ENCODE results near the gene SWT1. TPM values are rescaled to one million over a fixed set of nuclear protein-coding genes. Genes with fewer than 3 reads are reported as not detected.
"Not testable (repeated sequence)": the region's sequence is repeated elsewhere in the genome, so short reads cannot be mapped to it uniquely, and the experiment has no call there.

The SWT1 gene
- total and polyA plus RNA-seq, 5 experiments from 2014 or later: 3.3 to 10.4 (median 6.5) TPM

- H3K9me3 Mint-ChIP-seq, DNase-seq, H3K4me3 Mint-ChIP-seq, ATAC-seq, H3K27ac Mint-ChIP-seq, H3K27me3 Mint-ChIP-seq: not testable (repeated sequence)
- POLR2A ChIA-PET: interaction anchor here (2.2 kb wide), 1 partner anchor 83 kb away, joined by 7 read pairs; the partner anchor contains the start of gene IVNS1ABP
- peaks cover 2 to 11% (median 7%) of the 10 kb centered on the region in 4 donors for H3K4me1 Mint-ChIP-seq
- peaks cover 0 to 23% (median 15%) of the 10 kb centered on the region in 3 donors for H3K36me3 Mint-ChIP-seq
Observed at GRCh38 chr1:185234183-185234582, 77.2 kb downstream of the SWT1 start.

- POLR2A ChIA-PET: interaction anchor here (0.5 to 5.3 kb wide), 2 partner anchors 80 to 408 kb away, joined by 3 to 54 read pairs; partner anchors contain the start of gene IVNS1ABP
- H3K4me3 Mint-ChIP-seq, DNase-seq, ATAC-seq, H3K27me3 Mint-ChIP-seq, H3K27ac Mint-ChIP-seq, H3K9me3 Mint-ChIP-seq: not testable (repeated sequence)
- peaks cover 0 to 19% (median 9%) of the 10 kb centered on the region in 3 donors for H3K36me3 Mint-ChIP-seq
- H3K4me1 Mint-ChIP-seq: peaks cover 5 to 30% (median 27%) of the 10 kb centered on the region in 4 donors
Observed at GRCh38 chr1:185237176-185237575, 80.2 kb downstream of the SWT1 start.

- DNase-seq (no peak), ATAC-seq (no peak)
- Mint-ChIP-seq H3K36me3 (peaks cover 0 to 19% (median 9%) of the 10 kb centered on the region in 3 donors), H3K27me3 (no peaks in the 10 kb centered on the region), H3K4me3 (no peak overlapping the region), H3K27ac (peak overlapping the region in 1 of 10 donors; percentile 12), H3K9me3 (peaks cover 0 to 4% (median 0%) of the 10 kb centered on the region in 9 donors), H3K4me1 (peaks cover 5 to 30% (median 27%) of the 10 kb centered on the region in 4 donors)
- POLR2A ChIA-PET: interaction anchor here (0.5 to 5.3 kb wide), 5 partner anchors 43 to 432 kb away, joined by 3 to 54 read pairs (median 9); partner anchors contain the start of gene IVNS1ABP
Observed at GRCh38 chr1:185237661-185238060, 80.7 kb downstream of the SWT1 start.

GRCh38 chr1:185238447-185238846 is 81.5 kb downstream of the SWT1 start:
- peaks cover 0 to 14% (median 5%) of the 10 kb centered on the region in 3 donors for H3K36me3 Mint-ChIP-seq
- H3K9me3 Mint-ChIP-seq: peaks cover 0 to 4% (median 0%) of the 10 kb centered on the region in 9 donors
- peak overlapping the region in 6 of 10 donors; percentile 10 to 69 (median 32) for H3K4me3 Mint-ChIP-seq
- no peaks in the 10 kb centered on the region for H3K27me3 Mint-ChIP-seq
- DNase-seq (peak in 3 of 10 donors; percentile 25 to 43 (median 36)), ATAC-seq (peak; percentile 47 to 65)
- peaks cover 5 to 30% (median 27%) of the 10 kb centered on the region in 4 donors for H3K4me1 Mint-ChIP-seq
- H3K27ac Mint-ChIP-seq: peak overlapping the region in 2 of 10 donors; percentile 4 to 26
- POLR2A ChIA-PET: interaction anchor here (1.1 to 5.3 kb wide), 6 partner anchors 12 to 432 kb away, joined by 3 to 54 read pairs (median 6); partner anchors contain the start of gene IVNS1ABP

- no peaks in the 10 kb centered on the region for H3K27me3 Mint-ChIP-seq
- peak in 1 of 10 donors; percentile 15 for DNase-seq
- ATAC-seq: peak in 1 of 2 donors; percentile 53
- peaks cover 0 to 4% (median 0%) of the 10 kb centered on the region in 9 donors for H3K9me3 Mint-ChIP-seq
- H3K27ac Mint-ChIP-seq: peak overlapping the region in 7 of 10 donors; percentile 0 to 75 (median 57)
- H3K4me1 Mint-ChIP-seq: peaks cover 5 to 32% (median 28%) of the 10 kb centered on the region in 4 donors
- peaks cover 0 to 4% (median 0%) of the 10 kb centered on the region in 3 donors for H3K36me3 Mint-ChIP-seq
- H3K4me3 Mint-ChIP-seq: peak overlapping the region in 2 of 10 donors; percentile 3 to 33
- POLR2A ChIA-PET: interaction anchor here (0.8 to 5.3 kb wide), 3 partner anchors 41 to 77 kb away, joined by 3 to 54 read pairs (median 3); partner anchors contain the start of gene IVNS1ABP
Observed at GRCh38 chr1:185239861-185240260, 82.9 kb downstream of the SWT1 start.

DNA sequence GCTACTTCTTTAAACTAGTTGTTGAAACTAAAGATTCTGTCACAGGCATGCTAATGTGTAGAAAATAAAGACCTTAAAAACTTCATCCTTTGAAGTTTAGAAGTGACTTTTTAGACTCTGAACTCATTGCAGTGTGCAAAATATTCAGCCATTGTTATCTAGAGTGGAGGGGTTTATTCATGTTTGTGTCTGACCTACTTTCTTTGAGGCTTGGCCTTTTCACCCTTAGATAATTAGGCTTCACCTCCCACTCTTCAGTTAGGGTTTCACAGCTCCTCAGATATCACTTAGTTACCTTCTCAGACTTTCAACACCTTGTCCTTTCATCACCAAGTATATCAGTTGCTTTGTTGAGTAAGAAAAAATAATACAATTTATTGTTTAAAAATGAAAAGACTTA is 84.2 kb downstream of the SWT1 start:
- peak overlapping the region in 1 of 10 donors; percentile 3 for H3K4me3 Mint-ChIP-seq
- no peak for DNase-seq
- POLR2A ChIA-PET: interaction anchor here (1.0 to 5.3 kb wide), 2 partner anchors 76 to 487 kb away, joined by 3 to 54 read pairs; partner anchors contain the start of genes EDEM3 and IVNS1ABP

GRCh38 chr1:185244015-185244747 is 87.2 kb downstream of the SWT1 start:
- Mint-ChIP-seq H3K27ac (no peak overlapping the region), H3K27me3 (no peaks in the 10 kb centered on the region), H3K4me1 (peaks cover 5 to 25% (median 23%) of the 10 kb centered on the region in 4 donors), H3K9me3 (no peaks in the 10 kb centered on the region), H3K4me3 (no peak overlapping the region), H3K36me3 (peaks cover 0 to 5% (median 0%) of the 10 kb centered on the region in 3 donors)
- DNase-seq (peak in 1 of 10 donors; percentile 28), ATAC-seq (no peak)
- POLR2A ChIA-PET: interaction anchor here (1.1 to 1.2 kb wide), 2 partner anchors 72 to 434 kb away, joined by 3 read pairs; partner anchors contain the start of gene IVNS1ABP

More for the DNA sequence above, 84.2 kb downstream of the SWT1 start:
- Mint-ChIP-seq H3K9me3 (peaks cover 0 to 4% (median 0%) of the 10 kb centered on the region in 9 donors), H3K4me1 (peaks cover 5 to 32% (median 28%) of the 10 kb centered on the region in 4 donors), H3K27me3 (no peaks in the 10 kb centered on the region), H3K36me3 (peaks cover 0 to 7% (median 0%) of the 10 kb centered on the region in 3 donors), H3K27ac (peak overlapping the region in 5 of 10 donors; percentile 25 to 71 (median 37))
- no peak for ATAC-seq

GRCh38 chr1:185245466-185245865 is 88.5 kb downstream of the SWT1 start:
- DNase-seq (no peak), ATAC-seq (no peak)
- peaks cover 0 to 5% (median 0%) of the 10 kb centered on the region in 3 donors for H3K36me3 Mint-ChIP-seq
- POLR2A ChIA-PET: interaction anchor here (0.7 to 1.1 kb wide), 2 partner anchors 315 to 432 kb away, joined by 3 read pairs; no protein-coding TSS in a partner anchor
- peaks cover 7 to 25% (median 21%) of the 10 kb centered on the region in 4 donors for H3K4me1 Mint-ChIP-seq
- no peak overlapping the region for H3K4me3 Mint-ChIP-seq
- H3K27ac Mint-ChIP-seq: no peak overlapping the region
- H3K27me3 Mint-ChIP-seq: no peaks in the 10 kb centered on the region
- H3K9me3 Mint-ChIP-seq: no peaks in the 10 kb centered on the region

- no peak for DNase-seq
- Mint-ChIP-seq H3K27me3 (no peaks in the 10 kb centered on the region), H3K4me3 (no peak overlapping the region), H3K9me3 (peaks cover 0 to 2% (median 0%) of the 10 kb centered on the region in 9 donors), H3K36me3 (peaks cover 0 to 5% (median 0%) of the 10 kb centered on the region in 3 donors), H3K27ac (peak overlapping the region in 6 of 10 donors; percentile 6 to 78 (median 44)), H3K4me1 (peaks cover 3 to 19% (median 11%) of the 10 kb centered on the region in 4 donors)
- no peak for ATAC-seq
- POLR2A ChIA-PET: no interaction called here
Observed at GRCh38 chr1:185249563-185249962, 92.6 kb downstream of the SWT1 start.

GRCh38 chr1:185250063-185250462 is 93.1 kb downstream of the SWT1 start:
- no peak for DNase-seq
- no peak for ATAC-seq
- H3K4me3 Mint-ChIP-seq: no peak overlapping the region
- H3K4me1 Mint-ChIP-seq: peaks cover 3 to 19% (median 11%) of the 10 kb centered on the region in 4 donors
- H3K27ac Mint-ChIP-seq: peak overlapping the region in 1 of 10 donors; percentile 6
- POLR2A ChIA-PET: interaction anchor here (0.9 to 1.4 kb wide), 2 partner anchors 12 to 32 kb away, joined by 3 to 4 read pairs; no protein-coding TSS in a partner anchor
- peaks cover 0 to 5% (median 0%) of the 10 kb centered on the region in 3 donors for H3K36me3 Mint-ChIP-seq
- H3K27me3 Mint-ChIP-seq: no peaks in the 10 kb centered on the region
- H3K9me3 Mint-ChIP-seq: peaks cover 0 to 7% (median 0%) of the 10 kb centered on the region in 9 donors

DNA sequence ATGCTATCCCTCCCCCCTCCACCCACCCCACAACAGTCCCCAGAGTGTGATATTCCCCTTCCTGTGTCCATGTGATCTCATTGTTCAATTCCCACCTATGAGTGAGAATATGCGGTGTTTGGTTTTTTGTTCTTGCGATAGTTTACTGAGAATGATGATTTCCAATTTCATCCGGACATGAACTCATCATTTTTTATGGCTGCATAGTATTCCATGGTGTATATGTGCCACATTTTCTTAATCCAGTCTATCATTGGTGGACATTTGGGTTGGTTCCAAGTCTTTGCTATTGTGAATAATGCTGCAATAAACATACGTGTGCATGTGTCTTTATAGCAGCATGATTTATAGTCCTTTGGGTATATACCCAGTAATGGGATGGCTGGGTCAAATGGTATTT is 95.0 kb downstream of the SWT1 start:
- not testable (repeated sequence) for ATAC-seq, H3K27me3 Mint-ChIP-seq, H3K4me3 Mint-ChIP-seq, H3K27ac Mint-ChIP-seq, DNase-seq, H3K36me3 Mint-ChIP-seq
- Mint-ChIP-seq H3K9me3 (peaks cover 0 to 10% (median 0%) of the 10 kb centered on the region in 9 donors), H3K4me1 (peaks cover 5 to 23% (median 13%) of the 10 kb centered on the region in 4 donors)
- POLR2A ChIA-PET: interaction anchor here (1.6 kb wide), 1 partner anchor 65 kb away, joined by 6 read pairs; the partner anchor contains the start of gene IVNS1ABP

DNA sequence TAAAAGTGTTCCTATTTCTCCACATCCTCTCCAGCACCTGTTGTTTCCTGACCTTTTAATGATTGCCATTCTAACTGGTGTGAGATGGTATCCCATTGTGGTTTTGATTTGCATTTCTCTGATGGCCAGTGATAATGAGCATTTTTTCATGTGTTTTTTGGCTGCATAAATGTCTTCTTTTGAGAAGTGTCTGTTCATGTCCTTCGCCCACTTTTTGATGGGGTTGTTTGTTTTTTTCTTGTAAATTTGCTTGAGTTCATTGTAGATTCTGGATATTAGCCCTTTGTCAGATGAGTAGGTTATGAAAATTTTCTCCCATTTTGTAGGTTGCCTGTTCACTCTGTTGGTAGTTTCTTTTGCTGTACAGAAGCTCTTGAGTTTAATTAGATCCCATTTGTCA is 95.4 kb downstream of the SWT1 start:
- not testable (repeated sequence) for ATAC-seq

More for the DNA sequence above, 95.4 kb downstream of the SWT1 start:
- Mint-ChIP-seq H3K9me3 (peaks cover 0 to 10% (median 0%) of the 10 kb centered on the region in 9 donors), H3K4me1 (peaks cover 5 to 24% (median 14%) of the 10 kb centered on the region in 4 donors)
- H3K4me3 Mint-ChIP-seq, POLR2A ChIA-PET, H3K27ac Mint-ChIP-seq, DNase-seq, H3K36me3 Mint-ChIP-seq, H3K27me3 Mint-ChIP-seq: not testable (repeated sequence)

Data from naive thymus-derived CD8-positive, alpha-beta T cell (primary cell).